ENCODE measurements around the gene UCP1. TPM values are rescaled to one million over a fixed set of nuclear protein-coding genes. Genes with fewer than 3 reads are reported as not detected.

The UCP1 gene
- total RNA-seq, 1 donor = not detected

Small RNAs within 50 kb of the gene (small RNA-seq; reads per million reads assigned to genes)
- gene AC108019.1 (not detected), gene RN7SL152P (not detected)

Other genes starting within 250 kb of the UCP1 start
- gene SCOC, start 195.3 kb downstream of the UCP1 start, total RNA-seq (ENCODE audit: low replicate concordance) = 30.9 and 92.7 TPM in 2 replicates
- 4.1 and 19.3 TPM in 2 replicates for gene CLGN, start 141.3 kb downstream of the UCP1 start, total RNA-seq (ENCODE audit: low replicate concordance)
- not detected in 2 replicates for gene MGAT4D, start 70.7 kb downstream of the UCP1 start, total RNA-seq (ENCODE audit: low replicate concordance)
- gene ELMOD2, start 44.8 kb downstream of the UCP1 start, total RNA-seq (ENCODE audit: low replicate concordance) = 38.3 and 125 TPM in 2 replicates
- gene TBC1D9, start 187.4 kb upstream of the UCP1 start, total RNA-seq (ENCODE audit: low replicate concordance) = 12.8 and 28.7 TPM in 2 replicates